H9 (cell line): ENCODE data around the gene EIF2S2. TPM values are rescaled to one million over a fixed set of nuclear protein-coding genes. Genes with fewer than 3 reads are reported as not detected.

Experiments used
- DNase-seq: peaks from one replicate; pipeline ENCODE4 v3.0.0-alpha.2; 2017
- H2AFZ ChIP-seq: one replicate; pipeline ENCODE4 v1.6.1; 2013; ENCODE audit warnings: mild to moderate bottlenecking, low read length, control low read depth, moderate library complexity
- H2AK5ac ChIP-seq: 2 replicates; pipeline ENCODE4 v1.6.1; 2013; ENCODE audit warnings: low read length, control low read depth, mixed read lengths; ENCODE audit not compliant: insufficient read length
- H2BK120ac ChIP-seq: one replicate; pipeline ENCODE4 v1.6.1; 2013; ENCODE audit warnings: low read depth, mild to moderate bottlenecking, low read length, control low read depth, inconsistent platforms; ENCODE audit not compliant: poor library complexity, severe bottlenecking
- H2BK12ac ChIP-seq: 2 replicates; pipeline ENCODE4 v1.6.1; 2013; ENCODE audit warnings: low read length, control low read depth, mixed read lengths, low read depth; ENCODE audit not compliant: insufficient read length
- H2BK15ac ChIP-seq: 2 replicates; pipeline ENCODE4 v1.6.1; 2013; ENCODE audit warnings: low read depth, low read length, control low read depth
- H2BK20ac ChIP-seq: one replicate; pipeline ENCODE4 v1.6.1; 2013; ENCODE audit warnings: low read depth, mild to moderate bottlenecking, low read length, control low read depth, inconsistent platforms; ENCODE audit not compliant: poor library complexity, severe bottlenecking
- H2BK5ac ChIP-seq: 2 replicates; pipeline ENCODE4 v1.6.1; 2013; ENCODE audit warnings: low read length, control low read depth, mixed read lengths; ENCODE audit not compliant: insufficient read length
- H3K14ac ChIP-seq: 2 replicates; pipeline ENCODE4 v1.6.1; 2013; ENCODE audit warnings: low read length, control low read depth; ENCODE audit not compliant: insufficient read depth
- H3K18ac ChIP-seq: 2 replicates; pipeline ENCODE4 v1.6.1; 2013; ENCODE audit warnings: low read depth, mild to moderate bottlenecking, mixed read lengths, low read length, control low read depth; ENCODE audit not compliant: insufficient read length
- H3K23ac ChIP-seq: 2 replicates; pipeline ENCODE4 v1.6.1; 2013; ENCODE audit warnings: low read length, control low read depth, mixed read lengths, low read depth; ENCODE audit not compliant: insufficient read length
- H3K23me2 ChIP-seq: 2 replicates; pipeline ENCODE4 v1.6.1; 2013; ENCODE audit warnings: low read depth, mild to moderate bottlenecking, mixed read lengths, low read length, control low read depth; ENCODE audit not compliant: insufficient read length, poor library complexity, severe bottlenecking
- H3K27ac ChIP-seq: 2 replicates; pipeline ENCODE4 v1.5.1; 2013; ENCODE audit warnings: low read length, control low read depth, mixed read lengths, low read depth; ENCODE audit not compliant: insufficient read length
- H3K27me3 ChIP-seq: 2 replicates; pipeline ENCODE4 v1.6.1; 2013; ENCODE audit warnings: low read length, control low read depth, inconsistent platforms; ENCODE audit not compliant: insufficient read depth
- H3K4ac ChIP-seq: 2 replicates; pipeline ENCODE4 v1.6.1; 2013; ENCODE audit warnings: low read depth, mild to moderate bottlenecking, control low read depth, inconsistent platforms, low read length, moderate library complexity
- H3K4me1 ChIP-seq: 2 replicates; pipeline ENCODE4 v1.6.1; 2013; ENCODE audit warnings: low read length, control low read depth, inconsistent platforms; ENCODE audit not compliant: insufficient read depth
- H3K4me2 ChIP-seq: 2 replicates; pipeline ENCODE4 v1.6.1; 2013; ENCODE audit warnings: low read length, control low read depth, mixed read lengths; ENCODE audit not compliant: insufficient read length, insufficient read depth
- H3K56ac ChIP-seq: 2 replicates; pipeline ENCODE4 v1.6.1; 2013; ENCODE audit warnings: low read depth, mild to moderate bottlenecking, mixed read lengths, low read length, control low read depth; ENCODE audit not compliant: insufficient read length
- H3K79me1 ChIP-seq: 2 replicates; pipeline ENCODE4 v1.6.1; 2013; ENCODE audit warnings: low read depth, mild to moderate bottlenecking, moderate library complexity, low read length, control low read depth, inconsistent platforms; ENCODE audit not compliant: insufficient read depth, poor library complexity, severe bottlenecking
- H3K79me2 ChIP-seq: 2 replicates; pipeline ENCODE4 v1.6.1; 2013; ENCODE audit warnings: low read length, control low read depth, inconsistent platforms; ENCODE audit not compliant: insufficient read depth
- H3K9ac ChIP-seq: 2 replicates; pipeline ENCODE4 v1.6.1; 2013; ENCODE audit warnings: low read length, control low read depth, mixed read lengths; ENCODE audit not compliant: insufficient read length; ENCODE audit errors: extremely low read depth
- H3K9me3 ChIP-seq: one replicate; pipeline ENCODE4 v1.6.1; 2013; ENCODE audit warnings: low read depth, low read length, inconsistent platforms; ENCODE audit not compliant: control insufficient read depth
- H3T11ph ChIP-seq: one replicate; pipeline ENCODE4 v1.6.1; 2013; ENCODE audit warnings: mild to moderate bottlenecking, low read length, control low read depth, inconsistent platforms
- H4K20me1 ChIP-seq: one replicate; pipeline ENCODE4 v1.6.1; 2013; ENCODE audit not compliant: control insufficient read depth, insufficient read length, insufficient read depth
- H4K5ac ChIP-seq: 2 replicates; pipeline ENCODE4 v1.6.1; 2013; ENCODE audit warnings: low read depth, mild to moderate bottlenecking, mixed read lengths, low read length, control low read depth; ENCODE audit not compliant: insufficient read length
- H4K8ac ChIP-seq: replicated peaks from 2 replicates; pipeline ENCODE4 v1.6.1; 2013; ENCODE audit warnings: low read length, control low read depth, mixed read lengths, low read depth; ENCODE audit not compliant: insufficient read length
- H4K91ac ChIP-seq: 2 replicates; pipeline ENCODE4 v1.6.1; 2013; ENCODE audit warnings: low read depth, mild to moderate bottlenecking, moderate library complexity, mixed read lengths, low read length, control low read depth; ENCODE audit not compliant: insufficient read length
- H3K27ac Mint-ChIP-seq, 3 experiments: 2 replicates in 2 of 3; 3 replicates in 1 of 3; pipeline ENCODE4 v1.8.0; 2020 to 2021; ENCODE audit warnings: mixed read lengths in 3 of 3, mild to moderate bottlenecking in 1 of 3, moderate library complexity in 1 of 3
- H3K27me3 Mint-ChIP-seq: 2 replicates; pipeline ENCODE4 v1.8.0; 2021; ENCODE audit warnings: low read depth, mild to moderate bottlenecking, moderate library complexity, mixed read lengths
- H3K36me3 Mint-ChIP-seq, 3 experiments: 2 replicates in 2 of 3; 3 replicates in 1 of 3; pipeline ENCODE4 v1.8.0; 2020 to 2021; ENCODE audit warnings: low read depth in 3 of 3, mixed read lengths in 3 of 3; ENCODE audit not compliant: insufficient read depth in 1 of 3
- H3K4me1 Mint-ChIP-seq, 2 experiments: 2 replicates each; pipeline ENCODE4 v1.8.0; 2020; ENCODE audit warnings: mixed read lengths in 2 of 2
- H3K4me3 Mint-ChIP-seq, 2 experiments: 2 replicates in 1 of 2; 3 replicates in 1 of 2; pipeline ENCODE4 v1.8.0; 2020 to 2021; ENCODE audit warnings: mild to moderate bottlenecking in 2 of 2, mixed read lengths in 2 of 2, moderate library complexity in 1 of 2
- H3K9me3 Mint-ChIP-seq, 2 experiments: 2 replicates in 1 of 2; 3 replicates in 1 of 2; pipeline ENCODE4 v1.8.0; 2020; ENCODE audit warnings: mild to moderate bottlenecking in 2 of 2, mixed read lengths in 2 of 2, moderate library complexity in 1 of 2
- WGBS: extraction: QIAGEN DNeasy Blood & Tissue Kit; methylation state at CpG from one replicate; pipeline ENCODE4 v1.1.7; 2013; ENCODE audit warnings: missing lambda C conversion rate, low lambda C conversion rate, mixed read lengths; ENCODE audit not compliant: insufficient read length; ENCODE audit errors: extremely low coverage; 5-methylcytosine and 5-hydroxymethylcytosine counted together
- total RNA-seq: library from RNA; stranded (reverse); gene quantifications from 2 replicates; pipeline ENCODE4 v1.2.1, GENCODE V29; 2021
- TF ChIP-seq, protein P1 (sequence below): fragments of 200-600 bp; sonication (generic); conservative IDR thresholded peaks from 3 replicates; pipeline ENCODE4 v1.8.0; 2021; ENCODE audit warnings: antibody characterized with exemption, mild to moderate bottlenecking

EIF2S2 gene
- total RNA-seq, 1 experiment from 2014 or later = 188 TPM

DNA sequence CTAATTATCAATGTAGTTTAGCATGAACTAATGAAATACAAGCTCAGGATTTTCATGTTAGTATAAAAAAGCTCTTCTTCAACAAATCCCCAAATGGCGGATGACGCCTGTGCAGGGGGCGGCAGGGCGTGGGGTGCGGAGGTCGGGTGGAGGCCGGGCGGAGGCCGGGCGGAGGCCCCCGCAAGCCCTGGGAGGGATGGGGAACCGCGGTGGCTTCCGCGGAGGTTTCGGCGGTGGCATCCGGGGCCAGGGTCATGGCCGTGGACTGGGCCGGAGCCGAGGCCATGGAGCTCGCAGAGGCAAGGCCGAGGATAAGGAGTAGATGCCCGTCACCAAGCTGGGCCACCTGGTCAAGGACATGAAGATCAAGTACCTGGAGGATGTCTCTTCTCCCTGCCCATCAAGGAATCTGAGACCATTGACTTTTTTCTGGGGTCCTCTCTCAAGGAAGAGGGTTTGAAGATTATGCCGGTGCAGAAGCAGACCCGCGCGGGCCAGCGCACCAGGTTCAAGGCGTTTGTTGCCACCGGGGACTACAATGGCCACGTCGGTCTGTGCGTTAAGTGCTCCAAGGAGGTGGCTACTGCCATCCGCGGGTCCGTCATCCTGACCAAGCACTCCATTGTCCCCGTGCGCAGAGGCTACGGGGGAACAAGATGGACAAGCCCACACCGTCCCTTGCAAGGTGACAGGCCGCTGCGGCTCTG is 10.4 kb upstream of the EIF2S2 start:
- Histone ChIP-seq H2BK20ac (no peak overlapping the region), H3K14ac (no peak overlapping the region), H3T11ph (no peak overlapping the region), H2BK120ac (no peak overlapping the region), H3K27ac (no peak overlapping the region), H4K20me1 (no peaks in the 10 kb centered on the region), H3K4ac (no peak overlapping the region), H3K79me2 (no peaks in the 10 kb centered on the region), H3K23me2 (no peaks in the 10 kb centered on the region), H2BK5ac (no peak overlapping the region), H3K56ac (no peak overlapping the region), H3K4me2 (no peak overlapping the region), H3K27me3 (no peaks in the 10 kb centered on the region), H2AK5ac (no peak overlapping the region), H4K91ac (no peak overlapping the region), H3K9me3 (no peaks in the 10 kb centered on the region), H2BK15ac (no peak overlapping the region), H3K9ac (no peak overlapping the region), H3K79me1 (no peaks in the 10 kb centered on the region), H3K18ac (no peak overlapping the region), H4K5ac (no peak overlapping the region), H3K23ac (no peak overlapping the region), H3K4me1 (no peaks in the 10 kb centered on the region), H4K8ac (no peak overlapping the region), H2BK12ac (no peak overlapping the region), H2AFZ (no peak overlapping the region)
- no CpG with 5 or more reads among the region's 43 CpGs for WGBS
- TF ChIP-seq, protein P1, sequence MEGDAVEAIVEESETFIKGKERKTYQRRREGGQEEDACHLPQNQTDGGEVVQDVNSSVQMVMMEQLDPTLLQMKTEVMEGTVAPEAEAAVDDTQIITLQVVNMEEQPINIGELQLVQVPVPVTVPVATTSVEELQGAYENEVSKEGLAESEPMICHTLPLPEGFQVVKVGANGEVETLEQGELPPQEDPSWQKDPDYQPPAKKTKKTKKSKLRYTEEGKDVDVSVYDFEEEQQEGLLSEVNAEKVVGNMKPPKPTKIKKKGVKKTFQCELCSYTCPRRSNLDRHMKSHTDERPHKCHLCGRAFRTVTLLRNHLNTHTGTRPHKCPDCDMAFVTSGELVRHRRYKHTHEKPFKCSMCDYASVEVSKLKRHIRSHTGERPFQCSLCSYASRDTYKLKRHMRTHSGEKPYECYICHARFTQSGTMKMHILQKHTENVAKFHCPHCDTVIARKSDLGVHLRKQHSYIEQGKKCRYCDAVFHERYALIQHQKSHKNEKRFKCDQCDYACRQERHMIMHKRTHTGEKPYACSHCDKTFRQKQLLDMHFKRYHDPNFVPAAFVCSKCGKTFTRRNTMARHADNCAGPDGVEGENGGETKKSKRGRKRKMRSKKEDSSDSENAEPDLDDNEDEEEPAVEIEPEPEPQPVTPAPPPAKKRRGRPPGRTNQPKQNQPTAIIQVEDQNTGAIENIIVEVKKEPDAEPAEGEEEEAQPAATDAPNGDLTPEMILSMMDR = no peak
- Mint-ChIP-seq H3K9me3 (peaks cover 0 to 9% of the 10 kb centered on the region in 2 experiments; a peak in 2 of 5 replicates), H3K36me3 (no peaks in the 10 kb centered on the region; a peak in 1 of 7 replicates), H3K4me1 (no peaks in the 10 kb centered on the region), H3K27me3 (peaks cover 28% of the 10 kb centered on the region), H3K27ac (no peak overlapping the region), H3K4me3 (no peak overlapping the region)
- no peak for DNase-seq
